ENCODE measurements around the gene MSL3.

DNA sequence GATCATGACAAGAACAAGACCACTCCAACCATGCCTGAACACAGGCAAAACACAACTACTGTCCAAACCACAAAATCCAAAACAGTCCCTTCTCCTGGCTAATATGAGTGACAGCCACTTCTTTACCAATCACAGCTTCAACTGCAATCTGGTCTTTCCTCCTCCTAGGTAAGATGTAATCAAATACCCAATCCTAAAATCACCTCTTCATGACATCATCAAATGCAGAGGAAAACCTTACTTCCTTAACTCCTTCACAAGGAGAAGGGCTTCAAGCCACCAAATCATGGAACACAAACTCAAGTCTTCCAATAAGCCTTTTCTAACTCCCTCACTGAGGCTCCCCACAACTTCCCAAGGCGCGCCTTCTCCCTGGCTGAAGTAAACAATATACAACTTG lies 4.4 kb upstream of the MSL3 start:
- TF ChIP-seq POLR2A (IDR thresholded peaks at IDR 0.05): no peak
- TF ChIP-seq, protein P1, sequence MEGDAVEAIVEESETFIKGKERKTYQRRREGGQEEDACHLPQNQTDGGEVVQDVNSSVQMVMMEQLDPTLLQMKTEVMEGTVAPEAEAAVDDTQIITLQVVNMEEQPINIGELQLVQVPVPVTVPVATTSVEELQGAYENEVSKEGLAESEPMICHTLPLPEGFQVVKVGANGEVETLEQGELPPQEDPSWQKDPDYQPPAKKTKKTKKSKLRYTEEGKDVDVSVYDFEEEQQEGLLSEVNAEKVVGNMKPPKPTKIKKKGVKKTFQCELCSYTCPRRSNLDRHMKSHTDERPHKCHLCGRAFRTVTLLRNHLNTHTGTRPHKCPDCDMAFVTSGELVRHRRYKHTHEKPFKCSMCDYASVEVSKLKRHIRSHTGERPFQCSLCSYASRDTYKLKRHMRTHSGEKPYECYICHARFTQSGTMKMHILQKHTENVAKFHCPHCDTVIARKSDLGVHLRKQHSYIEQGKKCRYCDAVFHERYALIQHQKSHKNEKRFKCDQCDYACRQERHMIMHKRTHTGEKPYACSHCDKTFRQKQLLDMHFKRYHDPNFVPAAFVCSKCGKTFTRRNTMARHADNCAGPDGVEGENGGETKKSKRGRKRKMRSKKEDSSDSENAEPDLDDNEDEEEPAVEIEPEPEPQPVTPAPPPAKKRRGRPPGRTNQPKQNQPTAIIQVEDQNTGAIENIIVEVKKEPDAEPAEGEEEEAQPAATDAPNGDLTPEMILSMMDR (IDR thresholded peaks at IDR 0.05 in 8 of 11, conservative IDR thresholded peaks at IDR 0.05 in 3 of 11): no peak

All from spleen (tissue), 7 donors.